HepG2 (cell line): ENCODE results near the gene USP24. TPM values are rescaled to one million over a fixed set of nuclear protein-coding genes. Genes with fewer than 3 reads are reported as not detected.

ENCODE experiments used
- ATAC-seq: fragments of 200-7000 bp; cut with Tn5 transposase; 3 replicates; pipeline ENCODE4 v1.9.1; 2020; ENCODE audit warnings: mild to moderate bottlenecking, moderate library complexity
- BruUV-seq: library from RNA; stranded (reverse); fragments of 400-500 nt; replicated peaks from 2 replicates; lab custom pipeline; 2021; lab: Mats Ljungman, UMichigan
- CTCF ChIA-PET: fragments of 300-600 bp; formaldehyde crosslinking; extraction: SDS; loops from one replicate; lab custom pipeline; 2021; ENCODE audit warnings: low total read pairs, inconsistent platforms, low intra/inter-chr PET ratio; lab: Yijun Ruan, JAX
- POLR2A ChIA-PET: fragments of 350-600 bp; sonication (Branson Sonifier 250); formaldehyde crosslinking; loops from one replicate; lab custom pipeline; 2020; ENCODE audit warnings: antibody characterized with exemption, inconsistent platforms; lab: Yijun Ruan, JAX
- DNase-seq: peaks from one replicate; pipeline ENCODE4 v3.0.0-alpha.2; 2015; ENCODE audit warnings: low spot score
- FAIRE-seq: peaks from 3 replicates; lab custom pipeline; 2011; peaks lifted over from hg19 to GRCh38; lab: Jason Lieb, UNC
- H2AFZ ChIP-seq: one replicate; pipeline ENCODE4 v1.6.1; 2011; ENCODE audit warnings: low read length, inconsistent platforms
- H3K27ac ChIP-seq: fragments of 300-600 bp; 3 replicates; pipeline ENCODE4 v1.8.0; 2011; ENCODE audit warnings: mixed run types, mild to moderate bottlenecking, mixed read lengths, low read length, inconsistent platforms; ENCODE audit not compliant: insufficient read depth; ENCODE audit errors: extremely low read length
- H3K27me3 ChIP-seq, 2 experiments: fragments of 200-600 bp in 1 of 2; 2 replicates in 1 of 2; 3 replicates in 1 of 2; pipeline versions ENCODE4 v1.6.0 to v1.8.0; 2011; ENCODE audit warnings: low read length in 2 of 2, mild to moderate bottlenecking in 2 of 2, moderate library complexity in 2 of 2, inconsistent platforms in 1 of 2; ENCODE audit not compliant: insufficient read depth in 2 of 2, control insufficient read depth in 1 of 2
- H3K36me3 ChIP-seq, 2 experiments: fragments of 200-600 bp in 1 of 2; replicated peaks in 1 of 2; 2 replicates in 1 of 2; 3 replicates in 1 of 2; pipeline versions ENCODE4 v1.5.1 to v1.8.0; 2011; ENCODE audit warnings: low read length in 2 of 2, inconsistent platforms in 1 of 2; ENCODE audit not compliant: insufficient read depth in 2 of 2, control insufficient read depth in 1 of 2
- H3K4me1 ChIP-seq: 2 replicates; pipeline ENCODE4 v1.5.1; 2012; ENCODE audit warnings: low read length, inconsistent platforms; ENCODE audit not compliant: insufficient read depth
- H3K4me2 ChIP-seq: 2 replicates; pipeline ENCODE4 v1.6.0; 2011; ENCODE audit warnings: low read depth, low read length, inconsistent platforms
- H3K4me3 ChIP-seq, 3 experiments: fragments of 200-600 bp in 1 of 3; sonication (generic), shearing (Covaris generic) in 1 of 3; replicated peaks in 1 of 3; 2 replicates each; pipeline ENCODE4 v1.5.1; 2011 to 2016; ENCODE audit warnings: low read length in 3 of 3, inconsistent platforms in 2 of 3, low read depth in 2 of 3, mild to moderate bottlenecking in 2 of 3, control low read depth in 1 of 3, mixed read lengths in 1 of 3; ENCODE audit not compliant: insufficient read depth in 1 of 3
- H3K79me2 ChIP-seq: one replicate; pipeline ENCODE4 v1.6.1; 2011; ENCODE audit warnings: low read length, inconsistent platforms; ENCODE audit not compliant: insufficient read depth
- H3K9ac ChIP-seq: 2 replicates; pipeline ENCODE4 v1.6.0; 2011; ENCODE audit warnings: mild to moderate bottlenecking, low read depth, low read length, inconsistent platforms; ENCODE audit not compliant: insufficient read depth
- H3K9me3 ChIP-seq: 2 replicates; pipeline ENCODE4 v1.5.1; 2012; ENCODE audit warnings: mild to moderate bottlenecking, low read length
- H4K20me1 ChIP-seq: 2 replicates; pipeline ENCODE4 v1.6.0; 2011; ENCODE audit warnings: inconsistent platforms, mild to moderate bottlenecking, low read length, moderate library complexity; ENCODE audit not compliant: insufficient read depth
- GFI1 ChIP-seq: sonication (generic); formaldehyde crosslinking; IDR thresholded peaks from 2 replicates; pipeline ENCODE4 v1.5.0; 2020; ENCODE audit warnings: missing genetic modification reagents, mild to moderate bottlenecking, borderline replicate concordance
- KLF9 ChIP-seq: IDR thresholded peaks from 2 replicates; pipeline ENCODE4 v1.6.1; 2016; ENCODE audit warnings: low read depth
- NFATC3 ChIP-seq: sonication (generic); formaldehyde crosslinking; IDR thresholded peaks from 2 replicates; pipeline ENCODE4 v1.5.1; 2020; ENCODE audit warnings: mild to moderate bottlenecking, missing genetic modification reagents
- NFIB ChIP-seq: sonication (generic); formaldehyde crosslinking; IDR thresholded peaks from 2 replicates; pipeline ENCODE4 v1.9.0; 2021; ENCODE audit warnings: missing genetic modification reagents, mild to moderate bottlenecking, borderline replicate concordance
- POLR2A ChIP-seq, 2 experiments: IDR thresholded peaks; 2 replicates each; pipeline ENCODE4 v1.6.1; 2011; ENCODE audit warnings: low read depth in 2 of 2, low read length in 2 of 2, mild to moderate bottlenecking in 1 of 2, moderate library complexity in 1 of 2; ENCODE audit not compliant: insufficient read depth in 1 of 2
- RAD51 ChIP-seq: fragments of 450-650 bp; IDR thresholded peaks from 2 replicates; pipeline ENCODE4 v1.6.1; 2016; ENCODE audit warnings: borderline replicate concordance
- RXRA ChIP-seq: sonication (generic); formaldehyde crosslinking; IDR thresholded peaks from 2 replicates; pipeline ENCODE4 v1.5.1; 2020; ENCODE audit warnings: missing genetic modification reagents
- SALL2 ChIP-seq: sonication (generic); formaldehyde crosslinking; IDR thresholded peaks from 2 replicates; pipeline ENCODE4 v1.8.1; 2023; ENCODE audit warnings: mild to moderate bottlenecking, missing genetic modification reagents, inconsistent platforms
- SMAD1 ChIP-seq: sonication (generic); formaldehyde crosslinking; IDR thresholded peaks from 2 replicates; pipeline ENCODE4 v1.4.0; 2020; ENCODE audit warnings: missing genetic modification reagents, low read depth, mild to moderate bottlenecking, borderline replicate concordance
- SYNCRIP ChIP-seq: fragments of 200-400 bp; formaldehyde crosslinking; IDR thresholded peaks from 2 replicates; pipeline ENCODE4 v1.6.1; 2018; ENCODE audit warnings: mild to moderate bottlenecking, low read depth, low read length; ENCODE audit not compliant: insufficient read depth
- WIZ ChIP-seq: sonication (generic); formaldehyde crosslinking; IDR thresholded peaks from 2 replicates; pipeline ENCODE4 v1.5.1; 2020; ENCODE audit warnings: mild to moderate bottlenecking, missing genetic modification reagents
- ZFP62 ChIP-seq: sonication (generic); formaldehyde crosslinking; IDR thresholded peaks from 2 replicates; pipeline ENCODE4 v1.4.0; 2020; ENCODE audit warnings: missing genetic modification reagents
- ZNF382 ChIP-seq: sonication (generic); formaldehyde crosslinking; IDR thresholded peaks from 2 replicates; pipeline ENCODE4 v1.5.0; 2020; ENCODE audit warnings: missing genetic modification reagents, mild to moderate bottlenecking, borderline replicate concordance
- ZNF792 ChIP-seq: IDR thresholded peaks from 2 replicates; pipeline ENCODE4 v1.6.1; 2016
- WGBS: methylation state at CpG from one replicate; pipeline ENCODE4 v1.1.6; 2017; ENCODE audit warnings: low lambda C conversion rate; 5-methylcytosine and 5-hydroxymethylcytosine counted together
- in situ Hi-C: cut with HindIII; loops from 2 replicates; pipeline ENCODE4 v1.10.0; 2017; ENCODE audit warnings: low pct_unique_long_range_greater_than_20kb; ENCODE audit not compliant: extremely low pct_ligation_motif_present
- intact Hi-C: fragments of 100-400 bp; cut with micrococcal nuclease; formaldehyde crosslinking; loops from one replicate; pipeline ENCODE4 v1.10.0; 2022; ENCODE audit not compliant: unreplicated experiment
- polyA plus RNA-seq, 8 experiments: library from polyadenylated mRNA; depleted of rRNA in 3 of 8; stranded (reverse) in 7 of 8; unstranded in 1 of 8; fragments of >200 nt; fragmentation: Illumina TruSeq in 4 of 8; extraction: Trizol in 4 of 8; gene quantifications; 2 replicates each; pipeline versions ENCODE4 v1.2.1 to v1.2.3, GENCODE V29; 2011 to 2016; ENCODE audit warnings: low read depth in 4 of 8, missing spikeins in 1 of 8, mixed read lengths in 1 of 8; ENCODE audit not compliant: insufficient read depth in 1 of 8
- total RNA-seq, 5 experiments: library from RNA; depleted of rRNA; stranded (reverse); fragments of >200 nt; fragmentation: Illumina TruSeq; extraction: Trizol; gene quantifications; 2 replicates each; pipeline ENCODE4 v1.2.3, GENCODE V29; 2016; ENCODE audit warnings: low read depth in 1 of 5
- TF ChIP-seq, protein P1 (sequence below): sonication (generic); formaldehyde crosslinking; IDR thresholded peaks from 2 replicates; pipeline ENCODE4 v1.9.0; 2021; ENCODE audit warnings: missing genetic modification reagents, borderline replicate concordance
- TF ChIP-seq, protein P2 (sequence below): IDR thresholded peaks from 2 replicates; pipeline ENCODE4 v1.6.1; 2016; ENCODE audit warnings: missing compliant biosample characterization, missing genetic modification reagents, borderline replicate concordance
- TF ChIP-seq, protein P3 (sequence below): sonication (generic); formaldehyde crosslinking; IDR thresholded peaks from 2 replicates; pipeline ENCODE4 v1.9.0; 2022; ENCODE audit warnings: missing genetic modification reagents, mild to moderate bottlenecking, borderline replicate concordance

The USP24 gene
- total and polyA plus RNA-seq, 2 of the 13 experiments (the other 11 are each of a cell fraction or from before 2014, with no cell fraction given): 18.8 to 47.6 TPM

DNA sequence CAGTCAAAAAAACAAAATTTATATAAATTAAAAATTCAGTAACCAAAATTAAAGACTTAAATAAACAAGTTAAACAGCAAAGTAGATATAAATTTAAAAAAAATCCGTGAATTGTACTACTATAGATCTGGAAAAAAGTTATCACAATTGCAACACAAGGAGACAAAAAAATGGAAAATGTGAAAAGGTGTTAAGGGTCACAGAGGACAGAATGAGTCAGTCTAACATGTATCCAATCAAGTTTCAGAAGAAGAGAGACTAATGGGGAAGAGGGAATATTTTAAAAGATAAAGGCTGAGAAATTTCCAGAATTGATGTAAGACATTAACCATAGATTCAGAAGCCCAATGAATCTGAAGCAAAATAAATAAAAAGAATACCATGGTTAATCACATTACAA, 46.0 kb downstream of the USP24 start (continued):
- TF ChIP-seq NFIB (CRISPR knock-in tag) (no peak), RAD51 (no peak), SALL2 (CRISPR knock-in tag) (no peak)

DNA sequence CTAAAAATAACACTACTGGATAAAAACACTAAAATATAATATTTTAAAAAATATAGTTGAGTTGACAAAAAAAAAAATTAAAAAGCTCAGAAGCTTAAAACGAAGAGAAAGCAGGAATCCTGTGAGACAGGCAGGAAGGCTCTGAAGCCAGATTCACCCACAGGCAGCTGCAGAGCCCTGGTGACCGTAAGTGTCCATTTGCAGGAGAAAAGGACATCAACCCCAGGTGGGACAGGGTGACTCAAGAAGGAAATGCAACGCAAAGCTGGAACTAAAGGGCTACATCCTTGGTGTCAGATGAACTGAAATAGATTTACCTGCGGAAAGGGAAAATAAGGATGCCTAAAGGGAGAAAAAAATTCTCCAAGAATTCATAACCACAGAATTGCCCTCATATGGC, 46.8 kb downstream of the USP24 start:
- in situ Hi-C loops: no loop called here
- POLR2A ChIA-PET: no interaction called here
- intact Hi-C loops: loop anchor here (10.0 kb wide), 1 partner anchor 46 kb away; the partner anchor contains the start of gene USP24
- ATAC-seq (no peak), FAIRE-seq (no peak), DNase-seq (no peak)
- Histone ChIP-seq H2AFZ (no peak overlapping the region), H3K4me2 (no peak overlapping the region), H3K9me3 (no peaks in the 10 kb centered on the region), H3K4me1 (no peaks in the 10 kb centered on the region), H3K27me3 (no peaks in the 10 kb centered on the region), H3K4me3 (no peak overlapping the region), H3K79me2 (no peaks in the 10 kb centered on the region), H3K9ac (no peak overlapping the region), H3K27ac (no peak overlapping the region), H4K20me1 (no peaks in the 10 kb centered on the region; the same call in 1 of the 2 replicates), H3K36me3 (peaks cover 14 to 73% of the 10 kb centered on the region in 2 experiments)
- CTCF ChIA-PET: no interaction called here
- no peak for TF ChIP-seq RXRA (CRISPR knock-in tag)
- no peak for TF ChIP-seq ZFP62
- no peak for TF ChIP-seq NFATC3 (CRISPR knock-in tag)
- TF ChIP-seq, protein P1, sequence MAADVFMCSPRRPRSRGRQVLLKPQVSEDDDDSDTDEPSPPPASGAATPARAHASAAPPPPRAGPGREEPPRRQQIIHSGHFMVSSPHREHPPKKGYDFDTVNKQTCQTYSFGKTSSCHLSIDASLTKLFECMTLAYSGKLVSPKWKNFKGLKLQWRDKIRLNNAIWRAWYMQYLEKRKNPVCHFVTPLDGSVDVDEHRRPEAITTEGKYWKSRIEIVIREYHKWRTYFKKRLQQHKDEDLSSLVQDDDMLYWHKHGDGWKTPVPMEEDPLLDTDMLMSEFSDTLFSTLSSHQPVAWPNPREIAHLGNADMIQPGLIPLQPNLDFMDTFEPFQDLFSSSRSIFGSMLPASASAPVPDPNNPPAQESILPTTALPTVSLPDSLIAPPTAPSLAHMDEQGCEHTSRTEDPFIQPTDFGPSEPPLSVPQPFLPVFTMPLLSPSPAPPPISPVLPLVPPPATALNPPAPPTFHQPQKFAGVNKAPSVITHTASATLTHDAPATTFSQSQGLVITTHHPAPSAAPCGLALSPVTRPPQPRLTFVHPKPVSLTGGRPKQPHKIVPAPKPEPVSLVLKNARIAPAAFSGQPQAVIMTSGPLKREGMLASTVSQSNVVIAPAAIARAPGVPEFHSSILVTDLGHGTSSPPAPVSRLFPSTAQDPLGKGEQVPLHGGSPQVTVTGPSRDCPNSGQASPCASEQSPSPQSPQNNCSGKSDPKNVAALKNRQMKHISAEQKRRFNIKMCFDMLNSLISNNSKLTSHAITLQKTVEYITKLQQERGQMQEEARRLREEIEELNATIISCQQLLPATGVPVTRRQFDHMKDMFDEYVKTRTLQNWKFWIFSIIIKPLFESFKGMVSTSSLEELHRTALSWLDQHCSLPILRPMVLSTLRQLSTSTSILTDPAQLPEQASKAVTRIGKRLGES (CRISPR knock-in tag): no peak
- no peak for TF ChIP-seq GFI1 (CRISPR knock-in tag)
- no peak for TF ChIP-seq SMAD1 (CRISPR knock-in tag)
- no peak for TF ChIP-seq SYNCRIP
- no peak for TF ChIP-seq ZNF382
- TF ChIP-seq NFIB (CRISPR knock-in tag): no peak
- no peak for TF ChIP-seq POLR2A (IDR thresholded peaks at IDR 0.05; ENCODE audit: insufficient read depth in 1 of 2, low read depth in 2 of 2, low read length in 2 of 2)
- no peak for TF ChIP-seq WIZ
- no peak for TF ChIP-seq KLF9 (CRISPR knock-in tag)
- TF ChIP-seq ZNF792 (CRISPR knock-in tag): no peak
- TF ChIP-seq, protein P2, sequence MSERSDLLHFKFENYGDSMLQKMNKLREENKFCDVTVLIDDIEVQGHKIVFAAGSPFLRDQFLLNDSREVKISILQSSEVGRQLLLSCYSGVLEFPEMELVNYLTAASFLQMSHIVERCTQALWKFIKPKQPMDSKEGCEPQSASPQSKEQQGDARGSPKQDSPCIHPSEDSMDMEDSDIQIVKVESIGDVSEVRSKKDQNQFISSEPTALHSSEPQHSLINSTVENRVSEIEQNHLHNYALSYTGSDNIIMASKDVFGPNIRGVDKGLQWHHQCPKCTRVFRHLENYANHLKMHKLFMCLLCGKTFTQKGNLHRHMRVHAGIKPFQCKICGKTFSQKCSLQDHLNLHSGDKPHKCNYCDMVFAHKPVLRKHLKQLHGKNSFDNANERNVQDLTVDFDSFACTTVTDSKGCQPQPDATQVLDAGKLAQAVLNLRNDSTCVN (CRISPR knock-in tag): no peak
- TF ChIP-seq, protein P3, sequence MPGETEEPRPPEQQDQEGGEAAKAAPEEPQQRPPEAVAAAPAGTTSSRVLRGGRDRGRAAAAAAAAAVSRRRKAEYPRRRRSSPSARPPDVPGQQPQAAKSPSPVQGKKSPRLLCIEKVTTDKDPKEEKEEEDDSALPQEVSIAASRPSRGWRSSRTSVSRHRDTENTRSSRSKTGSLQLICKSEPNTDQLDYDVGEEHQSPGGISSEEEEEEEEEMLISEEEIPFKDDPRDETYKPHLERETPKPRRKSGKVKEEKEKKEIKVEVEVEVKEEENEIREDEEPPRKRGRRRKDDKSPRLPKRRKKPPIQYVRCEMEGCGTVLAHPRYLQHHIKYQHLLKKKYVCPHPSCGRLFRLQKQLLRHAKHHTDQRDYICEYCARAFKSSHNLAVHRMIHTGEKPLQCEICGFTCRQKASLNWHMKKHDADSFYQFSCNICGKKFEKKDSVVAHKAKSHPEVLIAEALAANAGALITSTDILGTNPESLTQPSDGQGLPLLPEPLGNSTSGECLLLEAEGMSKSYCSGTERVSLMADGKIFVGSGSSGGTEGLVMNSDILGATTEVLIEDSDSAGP (CRISPR knock-in tag): no peak
- no TSS peak for BruUV-seq
- WGBS: 95% methylated on average over 4 of the region's 4 CpGs
